ENCODE measurements around the gene JKAMP.
"Not testable (repeated sequence)": the region's sequence is repeated elsewhere in the genome, so short reads cannot be mapped to it uniquely, and the experiment has no call there.

JKAMP gene, protein sequence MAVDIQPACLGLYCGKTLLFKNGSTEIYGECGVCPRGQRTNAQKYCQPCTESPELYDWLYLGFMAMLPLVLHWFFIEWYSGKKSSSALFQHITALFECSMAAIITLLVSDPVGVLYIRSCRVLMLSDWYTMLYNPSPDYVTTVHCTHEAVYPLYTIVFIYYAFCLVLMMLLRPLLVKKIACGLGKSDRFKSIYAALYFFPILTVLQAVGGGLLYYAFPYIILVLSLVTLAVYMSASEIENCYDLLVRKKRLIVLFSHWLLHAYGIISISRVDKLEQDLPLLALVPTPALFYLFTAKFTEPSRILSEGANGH

DNA sequence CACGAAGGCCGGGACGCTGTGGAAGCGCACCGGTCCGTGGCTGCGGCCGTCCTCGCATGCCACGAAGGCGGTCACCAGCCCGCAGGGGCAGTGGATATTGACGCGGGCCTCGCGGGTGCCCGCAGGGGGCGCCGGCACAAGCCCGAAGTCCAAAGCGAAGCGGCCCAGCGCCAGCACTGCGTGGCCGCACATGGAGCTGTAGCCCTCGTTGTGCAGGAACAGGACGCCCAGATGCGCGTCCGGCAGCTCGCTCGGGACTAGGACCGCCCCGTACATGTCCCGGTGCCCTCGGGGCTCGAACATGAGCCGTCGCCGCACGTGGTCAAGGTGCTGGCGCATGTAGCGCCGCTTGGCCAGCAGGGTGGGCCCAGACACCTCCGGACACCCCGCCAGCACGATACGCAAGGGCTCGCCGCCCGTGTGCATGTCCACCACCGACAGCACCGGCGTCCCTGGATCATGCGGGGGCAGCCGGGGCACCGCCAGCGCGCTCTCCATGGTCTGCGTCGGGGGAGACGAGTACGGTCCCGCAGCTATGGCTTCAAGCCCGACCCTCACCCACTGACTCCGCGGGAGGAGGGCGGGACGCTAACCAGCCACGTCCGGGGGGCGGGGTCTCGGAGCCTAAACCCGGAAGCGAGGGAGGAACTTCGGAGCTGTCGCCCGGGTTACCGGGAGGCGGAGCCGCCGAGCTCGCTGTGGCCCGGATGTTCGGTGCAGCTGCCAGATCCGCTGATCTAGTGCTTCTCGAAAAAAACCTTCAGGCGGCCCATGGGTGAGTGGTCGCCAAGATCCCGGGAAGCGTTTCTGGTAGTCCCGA, at the start of gene JKAMP, which contains the start of gene L3HYPDH:
Gene JKAMP (plus strand): TSS at position 699 of the 820 bp plus-strand sequence. CDS start 73 bp downstream, at position 772.
Gene L3HYPDH (minus strand): TSS at position 590 of the 820 bp plus-strand sequence. CDS start 92 bp downstream, at position 498.
- DNase-seq (ENCODE audit: low read depth, low spot score) = peak; percentile 89

DNA sequence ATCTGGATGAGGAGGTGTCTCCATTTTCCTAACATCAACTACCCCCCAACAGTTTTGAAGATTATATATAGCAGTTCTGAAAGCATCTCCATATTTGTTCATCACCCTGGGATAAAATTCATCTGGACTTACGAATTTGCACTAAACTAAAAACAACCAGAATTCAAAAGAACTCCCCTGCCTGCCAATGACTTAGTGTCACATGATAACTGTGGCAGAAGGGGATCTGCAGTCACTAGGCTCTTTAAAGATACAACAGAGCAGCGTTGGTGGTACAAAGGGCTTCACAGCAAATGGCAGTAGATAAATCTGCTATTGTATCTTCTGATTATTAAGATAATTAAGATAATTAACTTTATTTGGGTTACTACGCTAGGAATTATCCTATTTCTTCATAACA, 49.2 kb upstream of the JKAMP start:
- DNase-seq (ENCODE audit: low read depth, low spot score) = no peak

DNA sequence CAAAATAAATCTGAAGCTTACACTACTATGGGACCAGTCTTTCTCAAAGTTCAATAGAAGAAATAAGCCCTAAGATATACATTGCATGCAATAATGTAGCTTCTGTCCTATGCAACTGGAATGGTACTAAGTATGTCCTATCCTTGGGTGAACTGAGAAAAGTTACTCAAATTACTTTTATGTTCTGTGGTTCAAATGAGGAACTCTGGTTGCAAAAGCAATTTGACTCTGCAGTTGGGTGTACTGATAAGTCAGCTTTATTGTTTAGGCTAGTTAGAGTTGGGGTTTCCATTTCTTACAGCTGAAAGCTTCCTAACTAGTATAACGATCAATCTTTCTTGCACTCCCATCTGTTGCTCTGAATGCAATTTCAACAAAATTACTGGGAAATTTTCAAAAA, 48.3 kb upstream of the JKAMP start:
- no peak for DNase-seq (ENCODE audit: low read depth, low spot score)

DNA sequence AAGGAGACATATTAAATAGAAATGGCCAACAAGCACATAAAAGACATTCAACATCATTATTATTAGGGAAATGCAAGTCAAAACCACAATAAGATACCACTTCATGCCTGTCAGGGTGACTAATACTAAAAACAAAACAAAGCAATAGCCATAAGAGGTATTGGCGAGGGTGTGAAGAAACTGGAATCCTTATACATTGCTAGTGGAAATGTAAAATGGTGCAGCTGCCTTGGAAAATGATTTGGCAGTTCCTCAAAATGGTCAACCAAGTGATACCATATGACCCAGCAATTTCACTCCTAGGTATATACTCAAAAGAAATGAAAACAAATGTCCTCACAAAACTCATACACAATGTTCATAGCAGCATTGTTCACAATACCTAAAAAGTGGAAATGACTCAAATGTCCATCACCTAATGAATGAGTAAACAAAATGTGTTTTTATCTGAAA, 46.1 kb upstream of the JKAMP start:
- no peak for DNase-seq (ENCODE audit: low read depth, low spot score)

DNA sequence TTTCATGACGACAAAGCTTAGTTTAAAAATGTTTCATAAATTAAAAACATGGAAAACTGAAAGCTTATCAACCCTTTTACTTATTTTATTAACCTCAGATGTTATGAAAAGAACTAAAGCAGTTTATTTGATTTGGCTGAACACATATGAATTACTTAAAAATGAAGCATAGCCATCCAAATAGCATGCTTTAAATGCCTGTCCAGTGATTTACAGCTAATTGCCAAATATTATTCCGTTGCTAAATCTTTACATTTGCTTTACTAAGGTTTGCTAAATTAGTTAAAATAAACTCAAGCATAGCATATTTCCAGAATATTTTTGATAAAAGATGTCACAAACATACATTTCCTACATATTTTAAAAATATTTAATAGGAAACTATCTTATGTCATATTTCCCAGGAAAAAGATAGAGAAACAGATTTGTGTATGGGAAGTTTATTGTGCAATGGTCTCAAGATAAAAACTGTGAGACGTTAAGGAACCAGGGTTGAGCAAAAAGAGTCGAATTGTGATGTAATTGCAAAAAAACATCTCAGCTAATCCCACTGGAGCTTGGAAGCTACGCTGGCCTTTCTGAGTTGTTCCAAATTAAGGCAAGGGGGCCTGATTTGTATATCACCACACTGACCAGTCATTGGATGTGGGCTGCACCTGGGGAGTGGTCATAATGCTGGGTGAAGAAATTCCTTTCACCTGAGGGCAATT, 44.9 kb upstream of the JKAMP start:
- no peak for DNase-seq (ENCODE audit: low read depth, low spot score)

DNA sequence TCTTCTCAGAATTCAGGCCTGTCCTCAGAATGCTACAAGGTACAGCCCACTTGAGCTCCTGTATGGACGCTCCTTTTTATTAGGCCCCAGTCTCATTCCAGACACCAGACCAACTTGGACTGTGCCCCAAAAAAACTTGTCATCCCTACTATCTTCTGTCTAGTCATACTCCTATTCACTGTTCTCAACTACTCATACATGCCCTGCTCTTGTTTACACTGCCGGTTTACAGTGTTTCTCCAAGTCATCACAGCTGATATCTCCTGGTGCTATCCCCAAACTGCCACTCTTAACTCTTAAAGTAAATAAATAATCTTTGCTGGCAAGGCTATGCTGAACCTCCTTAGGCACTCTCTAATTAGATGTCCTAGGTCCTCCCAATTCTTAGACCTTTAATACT, 35.6 kb upstream of the JKAMP start:
- DNase-seq (ENCODE audit: low read depth, low spot score) = not testable (repeated sequence)

DNA sequence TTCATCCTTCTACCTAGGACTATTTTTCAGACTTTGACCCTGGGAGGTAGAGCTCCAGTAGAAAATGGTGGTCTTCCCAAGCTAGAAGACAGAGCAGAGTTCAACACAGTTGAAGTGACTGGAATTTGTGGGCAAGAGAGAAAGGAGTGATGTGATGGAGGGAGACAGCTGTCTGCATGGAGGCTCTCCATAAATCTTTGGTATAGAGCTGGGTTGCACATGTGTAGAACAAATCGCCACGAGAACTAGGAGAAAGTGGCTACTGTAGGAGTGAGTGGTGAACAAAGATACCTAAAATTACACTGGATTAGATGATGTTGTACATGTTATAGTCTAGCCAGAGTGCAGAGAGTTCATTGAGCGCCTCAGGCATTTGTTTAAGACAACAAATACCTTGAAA, 33.6 kb upstream of the JKAMP start:
- DNase-seq (ENCODE audit: low read depth, low spot score) = no peak

DNA sequence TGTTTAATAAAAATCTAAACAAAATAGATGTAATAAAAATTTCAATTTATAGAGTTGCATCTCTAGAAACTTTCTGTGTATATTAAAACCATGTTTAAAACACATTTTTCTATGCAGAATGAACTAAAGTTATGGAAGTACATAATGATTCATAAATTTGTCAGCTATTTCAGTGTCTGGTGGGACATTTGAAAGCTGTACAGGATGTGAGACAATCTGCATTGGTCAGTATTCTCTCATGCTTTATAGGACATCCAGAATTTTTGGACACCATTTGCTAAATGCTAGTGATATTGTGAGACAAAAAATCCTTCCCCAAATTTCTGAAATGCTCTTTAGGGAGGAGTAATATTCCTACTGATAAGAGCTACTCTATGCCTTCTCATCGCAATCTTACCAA, 32.5 kb upstream of the JKAMP start:
- no peak for DNase-seq (ENCODE audit: low read depth, low spot score)

DNA sequence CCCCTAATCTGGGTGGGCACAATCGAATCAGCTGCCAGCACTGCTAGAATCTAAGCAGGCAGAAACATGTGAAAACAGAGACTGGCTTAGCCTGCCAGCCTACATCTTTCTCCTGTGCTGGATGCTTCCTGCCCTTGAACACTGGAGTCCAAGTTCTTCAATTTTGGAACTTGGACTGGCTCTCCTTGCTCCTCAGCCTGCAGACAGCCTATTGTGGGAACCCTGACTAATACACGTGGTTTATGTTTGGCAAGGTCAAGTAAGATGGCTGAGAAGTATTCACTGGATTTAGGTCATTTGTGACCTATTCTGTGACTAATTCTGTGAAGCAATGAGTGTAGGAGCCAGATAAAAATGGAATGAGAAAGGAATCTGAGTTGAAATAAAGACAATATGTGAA, 30.2 kb upstream of the JKAMP start:
- DNase-seq (ENCODE audit: low read depth, low spot score) = no peak

DNA sequence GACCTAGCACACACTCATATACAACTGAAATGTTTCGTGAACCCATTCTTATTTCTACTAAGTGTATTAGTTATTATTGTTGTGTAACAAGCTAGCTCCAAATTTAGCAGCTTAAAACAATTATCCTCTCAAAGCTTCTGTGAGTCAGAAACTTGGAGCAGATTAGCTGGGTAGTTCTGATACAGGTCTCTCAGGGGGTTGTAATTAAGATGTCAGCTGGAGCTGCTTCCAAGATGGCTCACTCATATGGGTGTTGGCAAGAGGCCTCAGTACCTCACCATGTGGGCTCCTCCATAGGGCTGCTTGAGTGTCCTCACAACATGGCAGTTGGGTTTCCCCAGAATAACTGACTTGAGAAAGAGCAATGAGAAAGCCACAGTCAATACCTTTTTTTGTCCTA, 28.9 kb upstream of the JKAMP start:
- DNase-seq (ENCODE audit: low read depth, low spot score) = no peak

DNA sequence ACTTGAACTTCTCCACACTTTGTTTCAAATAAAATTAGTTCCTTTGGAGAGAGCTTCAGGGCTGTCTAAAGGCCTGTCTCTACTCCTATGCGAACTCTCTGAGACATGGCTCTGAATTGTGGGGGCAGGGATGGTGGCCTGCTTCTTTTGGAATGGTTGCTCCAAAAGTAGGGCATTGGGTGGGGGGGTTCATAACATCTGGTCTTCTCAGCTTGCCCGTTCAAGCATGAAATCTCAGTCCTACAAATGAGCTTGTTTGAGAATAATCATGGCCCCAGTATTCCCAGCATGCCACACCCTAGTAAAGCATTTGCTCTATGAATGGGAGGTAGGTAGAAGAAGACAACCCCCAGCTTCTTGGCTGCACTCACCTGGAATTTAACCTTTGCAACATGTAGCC, 25.8 kb upstream of the JKAMP start:
- no peak for DNase-seq (ENCODE audit: low read depth, low spot score)

DNA sequence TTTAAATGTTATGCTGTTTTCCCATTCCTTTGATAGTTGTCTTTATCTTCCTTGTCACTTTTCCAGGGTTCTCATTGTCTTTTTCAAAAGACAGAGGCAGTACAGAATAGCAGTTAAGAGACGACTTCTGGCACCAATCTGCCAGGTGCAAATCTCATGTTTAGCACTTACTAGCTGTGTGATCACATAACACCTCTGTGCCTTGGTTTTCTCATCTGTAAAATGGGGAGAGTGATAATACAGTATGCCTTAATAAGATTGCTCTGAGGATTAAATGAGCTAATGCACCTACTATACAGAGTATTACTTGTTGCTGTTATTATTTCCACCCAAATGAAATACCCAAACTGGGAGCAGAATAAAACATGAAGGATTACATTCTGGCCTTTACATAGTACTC, 23.9 kb upstream of the JKAMP start:
- no peak for DNase-seq (ENCODE audit: low read depth, low spot score)

DNA sequence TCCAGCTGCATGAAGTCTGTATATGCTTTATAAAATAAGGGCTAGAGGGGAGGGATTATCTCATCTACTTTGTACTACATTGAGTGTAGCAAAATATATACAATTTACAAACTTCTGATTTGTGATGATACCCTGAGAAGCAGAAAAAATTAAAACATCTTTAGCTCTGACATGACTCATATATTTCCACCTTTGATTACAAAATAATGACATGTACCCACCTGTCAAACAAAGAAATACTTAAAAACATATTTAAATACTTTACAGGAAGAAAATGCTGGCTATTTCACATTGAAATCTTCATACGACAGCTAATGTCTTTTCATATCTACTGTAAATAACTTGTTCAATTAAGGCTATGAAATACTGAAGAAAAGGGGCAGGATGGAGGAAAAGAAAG, 22.4 kb upstream of the JKAMP start:
- DNase-seq (ENCODE audit: low read depth, low spot score) = no peak

DNA sequence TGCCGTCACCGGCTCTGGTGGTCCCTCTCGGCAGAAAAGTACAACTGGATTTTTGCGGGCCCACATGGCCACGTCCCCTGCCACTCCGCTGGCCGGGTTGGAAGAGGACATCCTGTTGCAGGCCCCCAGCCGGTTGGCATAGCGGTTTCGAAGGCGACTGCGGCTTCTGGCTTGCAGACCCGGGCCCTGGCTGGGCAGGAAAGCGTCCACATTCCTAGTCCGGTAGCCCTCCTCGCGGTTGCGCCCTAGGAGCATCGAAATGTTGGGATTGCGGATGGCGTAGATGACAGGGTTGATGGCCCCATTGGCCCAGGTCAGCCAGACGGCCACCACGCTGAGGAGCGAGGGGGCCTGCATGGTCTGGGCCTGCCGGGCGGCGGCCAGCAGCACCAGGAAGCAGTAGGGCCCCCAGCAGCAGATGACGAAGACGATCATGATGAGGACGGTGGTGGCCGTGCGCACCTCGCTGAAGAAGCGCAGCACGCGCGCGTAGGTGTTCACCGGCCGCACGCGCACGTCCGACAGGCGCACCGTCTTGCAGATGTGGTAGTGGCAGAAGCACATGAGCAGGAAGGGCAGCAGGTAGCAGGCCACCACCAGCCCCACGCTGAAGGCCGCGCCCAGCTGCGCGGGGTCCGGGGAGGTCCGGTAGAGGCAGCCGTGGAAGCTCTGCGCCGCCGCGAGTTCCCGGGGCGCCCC, 20.4 kb upstream of the JKAMP start:
- DNase-seq (ENCODE audit: low read depth, low spot score) = no peak

DNA sequence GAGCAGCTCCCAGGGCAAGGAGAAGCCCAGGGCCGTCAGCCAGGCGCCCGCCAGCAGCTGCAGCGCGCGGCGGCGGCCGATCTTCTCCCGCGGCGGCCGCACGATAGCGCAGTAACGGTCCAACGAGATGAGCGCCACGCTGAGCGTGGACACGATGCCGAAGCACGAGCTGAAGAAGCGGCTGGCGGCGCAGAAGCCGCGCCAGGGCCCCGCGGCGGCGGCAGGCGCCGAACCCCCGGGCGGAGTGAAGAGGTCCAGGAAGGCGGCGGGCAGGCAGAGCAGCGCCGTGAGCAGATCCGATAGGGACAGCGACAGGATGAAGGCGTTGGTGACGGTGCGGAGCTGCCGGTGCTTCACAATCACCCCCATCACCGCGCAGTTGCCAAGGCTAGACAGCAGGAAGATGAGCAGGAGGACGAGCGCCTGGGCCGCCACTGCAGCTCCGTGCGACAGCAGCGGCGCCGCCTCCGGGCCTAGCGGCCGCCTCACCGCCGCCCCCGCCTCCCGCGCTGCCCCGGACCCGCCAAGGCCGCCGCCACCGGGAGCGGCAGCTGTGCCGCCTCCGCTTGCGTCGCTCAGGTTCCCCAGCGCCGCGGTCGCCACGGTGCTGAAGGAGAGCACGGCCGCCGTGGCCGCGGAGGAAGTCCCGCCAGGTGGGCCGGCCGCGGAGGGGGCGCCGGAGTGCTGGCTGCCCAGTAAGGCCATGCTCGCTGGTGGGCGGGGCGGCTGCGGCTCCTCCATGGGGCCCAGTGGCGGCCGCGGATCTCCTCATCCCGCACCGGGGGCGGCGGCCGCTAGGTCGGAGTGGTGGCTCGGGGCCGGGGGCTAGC, 19.6 kb upstream of the JKAMP start:
- no peak for DNase-seq (ENCODE audit: low read depth, low spot score)

DNA sequence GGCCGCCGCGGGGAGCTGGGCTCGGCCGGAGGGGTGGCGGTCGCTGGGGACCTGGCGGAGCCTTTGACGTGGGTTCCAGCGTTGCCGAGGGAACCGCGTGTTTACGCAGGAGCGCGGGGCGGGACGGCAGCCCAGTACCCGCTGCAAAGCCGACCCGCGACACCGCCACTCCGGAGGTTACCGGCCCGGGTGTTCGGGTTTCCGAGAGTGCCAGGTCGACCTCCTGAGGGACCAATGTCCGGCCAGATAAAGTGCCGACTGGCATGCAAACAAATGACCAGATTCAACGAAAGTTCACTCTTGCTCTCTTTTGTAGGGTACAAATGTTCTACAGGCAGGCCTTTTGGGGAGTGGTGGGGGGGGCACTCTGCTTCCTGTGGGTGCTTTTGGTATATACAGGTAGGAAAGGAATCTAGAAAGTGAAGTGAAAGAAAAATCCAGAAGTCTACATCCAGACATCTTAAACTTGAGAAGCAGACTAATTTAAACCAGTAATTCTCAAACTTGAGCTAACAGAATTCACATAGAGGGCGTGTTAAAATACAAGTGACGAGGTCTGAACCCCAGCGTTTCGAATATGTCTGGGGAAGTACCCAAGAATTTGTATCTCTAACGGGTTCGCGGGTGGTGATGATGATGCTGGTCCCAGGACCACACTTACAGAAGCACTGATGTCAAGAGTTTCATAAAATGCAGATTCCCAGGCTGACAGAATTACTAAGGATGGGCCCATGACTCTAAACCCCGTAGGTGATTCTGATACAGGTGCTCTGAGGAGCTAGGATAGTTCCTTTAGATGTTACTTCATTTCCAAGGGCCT, 18.8 kb upstream of the JKAMP start, which contains the start of gene GPR135:
Gene GPR135 (minus strand): TSS at position 65 of the 820 bp plus-strand sequence. CDS start 154 bp downstream, outside the sequence.
- no peak for DNase-seq (ENCODE audit: low read depth, low spot score)

DNA sequence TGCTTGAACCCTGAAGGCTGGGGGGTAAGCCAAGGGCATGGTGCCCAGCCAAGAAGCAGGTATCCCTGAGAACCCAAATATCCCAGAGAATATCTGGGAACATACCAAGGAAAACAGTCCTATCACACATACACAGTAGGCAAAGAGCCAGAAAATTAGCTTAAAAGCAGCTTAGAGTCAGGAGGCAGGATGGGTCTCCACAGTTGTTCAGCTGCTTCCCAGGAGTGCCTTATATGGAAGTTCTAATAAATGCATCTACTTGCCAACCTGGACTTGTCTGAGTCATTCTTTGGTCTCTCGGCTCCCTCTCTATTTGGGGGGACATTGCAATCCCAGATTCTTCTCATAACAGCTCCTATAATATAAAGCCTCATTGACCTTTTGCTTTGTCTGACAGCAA, 10.1 kb upstream of the JKAMP start:
- no peak for DNase-seq (ENCODE audit: low read depth, low spot score)

DNA sequence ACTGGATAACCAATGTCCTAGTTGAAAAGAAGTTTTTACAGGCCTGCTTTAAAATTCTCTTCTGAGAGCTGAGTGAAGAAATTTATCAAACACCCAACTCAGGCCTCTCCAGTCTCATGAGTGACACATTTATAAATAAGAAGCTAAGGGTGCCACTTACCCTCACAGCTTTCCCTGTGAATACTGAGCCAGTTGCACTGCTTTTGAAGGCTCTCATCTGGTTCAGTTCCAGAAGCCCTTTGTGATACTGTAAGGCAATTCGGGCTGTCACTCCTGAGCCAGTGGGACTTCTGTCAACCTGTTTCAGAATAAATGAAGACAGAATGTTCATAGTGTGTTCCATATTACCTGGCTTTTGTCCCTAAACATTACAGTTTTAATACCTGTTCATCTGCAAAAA, 8.6 kb upstream of the JKAMP start:
- no peak for DNase-seq (ENCODE audit: low read depth, low spot score)

DNA sequence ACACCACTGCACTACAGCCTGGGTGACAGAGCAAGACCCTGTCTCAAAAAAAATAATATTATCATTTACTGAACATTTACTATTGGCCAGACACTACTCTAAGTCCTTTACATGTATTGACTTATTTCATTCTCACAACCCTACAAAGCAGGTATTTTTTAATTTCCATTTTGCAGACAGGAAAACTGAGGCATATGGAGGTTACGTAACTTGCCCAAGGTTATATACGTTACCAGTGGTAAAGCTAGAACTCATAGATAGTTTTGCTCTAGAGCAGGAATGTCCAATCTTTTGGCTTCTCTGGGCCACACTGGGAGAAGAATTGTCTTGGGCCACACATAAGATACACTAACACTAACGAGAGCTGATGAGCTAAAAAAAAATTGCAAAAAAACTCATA, 5.8 kb upstream of the JKAMP start:
- DNase-seq (ENCODE audit: low read depth, low spot score) = no peak

DNA sequence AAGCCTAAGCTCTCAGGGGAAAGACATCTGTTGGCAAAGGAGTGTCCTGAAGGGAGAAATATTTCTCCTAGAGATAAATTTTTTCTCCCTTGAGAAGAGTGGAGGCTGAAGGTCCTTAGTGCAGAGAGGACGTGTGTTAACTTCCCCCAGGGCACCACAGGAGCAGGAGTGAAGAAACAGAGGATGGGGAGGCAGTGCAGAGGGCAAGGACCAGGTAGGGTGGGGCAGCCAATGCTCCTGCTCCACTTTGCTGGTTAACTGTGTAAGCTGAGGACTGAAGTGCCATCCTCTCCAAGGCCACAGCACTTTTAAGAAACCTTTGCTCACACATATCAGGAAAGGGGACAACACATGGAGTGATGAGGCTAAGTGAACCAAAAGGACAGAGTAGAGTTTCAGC, 4.2 kb upstream of the JKAMP start:
- no peak for DNase-seq (ENCODE audit: low read depth, low spot score)

All from smooth muscle cell of the brain vasculature (primary cell).